ENCODE results near the gene PIGZ. TPM values are rescaled to one million over a fixed set of nuclear protein-coding genes. Genes with fewer than 3 reads are reported as not detected.

The PIGZ gene
- total RNA-seq, 1 experiment from 2014 or later, result 0.15 TPM

- H2BK12ac ChIP-seq (ENCODE audit: insufficient read length, low read depth, low read length), result no peak overlapping the region
- Mint-ChIP-seq H3K27me3 (ENCODE audit: low read depth) (no peaks in the 10 kb centered on the region), H3K4me3 (no peak overlapping the region), H3K4me1 (peaks cover 2 to 9% of the 10 kb centered on the region in 2 experiments), H3K27ac (no peak overlapping the region), H3K36me3 (ENCODE audit: insufficient read depth in 1 of 3, low read depth in 3 of 3) (peaks cover 48 to 88% (median 73%) of the 10 kb centered on the region in 3 experiments; a peak in 6 of 7 replicates), H3K9me3 (no peaks in the 10 kb centered on the region; a peak in 1 of 5 replicates)
- no peak overlapping the region for H3K56ac ChIP-seq (ENCODE audit: insufficient read length, low read depth, low read length)
- H3K23ac ChIP-seq (ENCODE audit: insufficient read length, low read depth, low read length), result no peak overlapping the region
- no peak overlapping the region for H2BK5ac ChIP-seq (ENCODE audit: insufficient read length, low read length)
- H3K4me2 ChIP-seq (ENCODE audit: insufficient read depth, insufficient read length, low read length), result no peak overlapping the region
- peaks cover 2% of the 10 kb centered on the region for H3K23me2 ChIP-seq (ENCODE audit: insufficient read length, low read depth, low read length, poor library complexity, severe bottlenecking)
- peaks cover 3% of the 10 kb centered on the region for H3K79me1 ChIP-seq (ENCODE audit: insufficient read depth, low read depth, low read length, poor library complexity, severe bottlenecking)
- peaks cover 8% of the 10 kb centered on the region; the same call in 1 of the 2 replicates for H3K79me2 ChIP-seq (ENCODE audit: insufficient read depth, low read length)
- no CpG with 5 or more reads among the region's 3 CpGs for WGBS (ENCODE audit: extremely low coverage, insufficient read length, low lambda C conversion rate)
- H2BK120ac ChIP-seq (ENCODE audit: low read depth, low read length, poor library complexity, severe bottlenecking), result no peak overlapping the region
- no peak overlapping the region for H3K14ac ChIP-seq (ENCODE audit: insufficient read depth, low read length)
- no peak overlapping the region for H2AFZ ChIP-seq (ENCODE audit: low read length)
- no peaks in the 10 kb centered on the region for H3K4me1 ChIP-seq (ENCODE audit: insufficient read depth, low read length)
- no peak overlapping the region for H3T11ph ChIP-seq (ENCODE audit: low read length)
- no peak overlapping the region for H3K18ac ChIP-seq (ENCODE audit: insufficient read length, low read depth, low read length)
- no peak overlapping the region for H4K91ac ChIP-seq (ENCODE audit: insufficient read length, low read depth, low read length)
- H3K27ac ChIP-seq (ENCODE audit: insufficient read length, low read depth, low read length), result no peak overlapping the region
- no peaks in the 10 kb centered on the region for H4K20me1 ChIP-seq (ENCODE audit: control insufficient read depth, insufficient read depth, insufficient read length)
- H3K27me3 ChIP-seq (ENCODE audit: insufficient read depth, low read length), result no peaks in the 10 kb centered on the region
- no peak overlapping the region for H2BK15ac ChIP-seq (ENCODE audit: low read depth, low read length)
- no peak for TF ChIP-seq CTCF (conservative IDR thresholded peaks at IDR 0.05)
- no peak for DNase-seq
- H4K5ac ChIP-seq (ENCODE audit: insufficient read length, low read depth, low read length), result no peak overlapping the region
- no peak overlapping the region for H2BK20ac ChIP-seq (ENCODE audit: low read depth, low read length, poor library complexity, severe bottlenecking)
- no peak overlapping the region for H4K8ac ChIP-seq (replicated peaks; ENCODE audit: insufficient read length, low read depth, low read length)
- no peak overlapping the region for H3K4ac ChIP-seq (ENCODE audit: low read depth, low read length)
- no peak overlapping the region for H2AK5ac ChIP-seq (ENCODE audit: insufficient read length, low read length)
- H3K9ac ChIP-seq (ENCODE audit: extremely low read depth, insufficient read length, low read length), result no peak overlapping the region
- no peaks in the 10 kb centered on the region for H3K9me3 ChIP-seq (ENCODE audit: control insufficient read depth, low read depth, low read length)
These were observed 32.3 kb downstream of the PIGZ start for GRCh38 chr3:196936288-196936687.
